DOHH2 (cell line): ENCODE results near the gene HAL.

Source experiments
- H3F3A ChIP-seq: fragments of 200-600 bp; sonication (generic), shearing (Covaris generic); 2 replicates; pipeline ENCODE4 v1.6.0; 2016; ENCODE audit warnings: antibody characterized with exemption, mild to moderate bottlenecking; ENCODE audit not compliant: control insufficient read depth, insufficient read depth
- H3K27ac ChIP-seq: fragments of 200-600 bp; sonication (generic); 2 replicates; pipeline ENCODE4 v1.5.1; 2014; ENCODE audit warnings: low read depth, mild to moderate bottlenecking, low read length, moderate library complexity
- H3K27me3 ChIP-seq: fragments of 200-600 bp; sonication (generic); 2 replicates; pipeline ENCODE4 v1.6.1; 2014; ENCODE audit warnings: mild to moderate bottlenecking, low read length, mixed read lengths; ENCODE audit not compliant: control insufficient read depth
- H3K36me3 ChIP-seq: fragments of 200-600 bp; sonication (generic); 2 replicates; pipeline ENCODE4 v1.6.1; 2014; ENCODE audit warnings: mild to moderate bottlenecking, low read length, moderate library complexity, mixed read lengths; ENCODE audit not compliant: control insufficient read depth
- H3K4me1 ChIP-seq: fragments of 200-600 bp; sonication (generic); 2 replicates; pipeline ENCODE4 v1.6.1; 2014; ENCODE audit warnings: mild to moderate bottlenecking, low read length, mixed read lengths; ENCODE audit not compliant: control insufficient read depth
- H3K4me2 ChIP-seq: fragments of 200-600 bp; sonication (generic); 2 replicates; pipeline ENCODE4 v1.6.0; 2014; ENCODE audit warnings: mild to moderate bottlenecking, low read length, moderate library complexity
- H3K4me3 ChIP-seq: fragments of 200-600 bp; sonication (generic); 2 replicates; pipeline ENCODE4 v1.5.1; 2014; ENCODE audit warnings: mild to moderate bottlenecking, low read length, mixed read lengths
- H3K79me2 ChIP-seq: fragments of 200-600 bp; sonication (generic); 2 replicates; pipeline ENCODE4 v1.6.1; 2014; ENCODE audit warnings: mild to moderate bottlenecking, low read length, mixed read lengths; ENCODE audit not compliant: control insufficient read depth
- H3K9me2 ChIP-seq: fragments of 200-600 bp; sonication (generic); replicated peaks from 2 replicates; pipeline ENCODE4 v1.6.1; 2014; ENCODE audit warnings: mild to moderate bottlenecking, low read length, mixed read lengths; ENCODE audit not compliant: control insufficient read depth
- H3K9me3 ChIP-seq: fragments of 200-600 bp; sonication (generic); 2 replicates; pipeline ENCODE4 v1.6.1; 2014; ENCODE audit warnings: antibody characterized with exemption, low read length, mixed read lengths; ENCODE audit not compliant: control insufficient read depth, insufficient read depth
- H4K20me1 ChIP-seq: fragments of 200-600 bp; sonication (generic); 2 replicates; pipeline ENCODE4 v1.6.0; 2014; ENCODE audit warnings: low read depth, mild to moderate bottlenecking, antibody characterized with exemption, low read length, moderate library complexity; ENCODE audit not compliant: control insufficient read depth, insufficient read depth
- CTCF ChIP-seq: fragments of 200-600 bp; sonication (generic); IDR thresholded peaks from one replicate; pipeline ENCODE4 v1.5.1; 2014; ENCODE audit warnings: antibody characterized with exemption, mild to moderate bottlenecking, low read depth, low read length; ENCODE audit not compliant: poor library complexity, severe bottlenecking
- EZH2phosphoT487 ChIP-seq: fragments of 200-600 bp; sonication (generic); IDR thresholded peaks from 2 replicates; pipeline ENCODE4 v1.6.1; 2017; ENCODE audit warnings: borderline replicate concordance, mild to moderate bottlenecking, antibody characterized with exemption, low read length, moderate library complexity, mixed read lengths

Gene HAL

GRCh38 chr12:95990136-95990535 is 6.0 kb downstream of the HAL start:
- no peaks in the 10 kb centered on the region for H3K9me3 ChIP-seq
- H4K20me1 ChIP-seq = no peaks in the 10 kb centered on the region
- no peak overlapping the region for H3K4me3 ChIP-seq
- no peaks in the 10 kb centered on the region for H3K9me2 ChIP-seq
- H3K27me3 ChIP-seq = no peaks in the 10 kb centered on the region
- H3K4me2 ChIP-seq = no peak overlapping the region
- no peaks in the 10 kb centered on the region for H3K79me2 ChIP-seq
- no peaks in the 10 kb centered on the region for H3K4me1 ChIP-seq
- no peak overlapping the region for H3K27ac ChIP-seq
- TF ChIP-seq EZH2phosphoT487 = no peak
- TF ChIP-seq CTCF = no peak
- no peaks in the 10 kb centered on the region for H3K36me3 ChIP-seq
- H3F3A ChIP-seq = no peaks in the 10 kb centered on the region

DNA sequence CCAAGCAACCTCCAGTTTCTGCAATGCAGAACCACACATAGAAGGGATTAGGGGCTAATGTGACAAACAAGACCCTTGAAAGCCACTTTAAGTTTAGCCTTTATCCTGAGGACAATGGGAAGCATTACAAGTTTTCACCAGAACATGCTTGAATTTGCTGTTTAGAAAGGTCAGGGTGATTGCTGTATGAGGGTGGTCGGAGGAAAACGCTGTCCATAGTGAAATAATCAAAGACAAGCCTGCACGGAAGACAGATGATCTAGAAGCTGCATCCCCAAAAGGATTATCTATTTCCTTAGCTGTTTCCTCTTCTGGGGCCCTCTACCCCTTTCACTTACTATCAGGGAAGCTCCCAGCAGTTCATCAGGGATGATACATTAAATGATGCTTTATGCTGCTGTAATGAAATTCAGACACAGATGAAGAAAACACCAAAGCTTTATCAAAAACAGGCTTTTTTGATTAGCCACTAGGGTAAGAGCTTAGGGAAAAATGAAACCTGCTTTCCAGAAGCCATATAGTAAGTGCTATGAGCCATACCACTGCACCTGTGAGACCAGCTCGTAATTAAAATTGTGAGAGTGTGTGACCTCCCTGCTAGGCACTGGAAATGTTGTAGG is 6.5 kb downstream of the HAL start:
- no peaks in the 10 kb centered on the region for H3K27me3 ChIP-seq
- no peak overlapping the region for H3K27ac ChIP-seq
- H3K79me2 ChIP-seq = no peaks in the 10 kb centered on the region
- no peaks in the 10 kb centered on the region for H3F3A ChIP-seq
- no peaks in the 10 kb centered on the region for H4K20me1 ChIP-seq
- H3K9me3 ChIP-seq = no peaks in the 10 kb centered on the region
- no peaks in the 10 kb centered on the region for H3K9me2 ChIP-seq
- H3K4me1 ChIP-seq = no peaks in the 10 kb centered on the region
- no peaks in the 10 kb centered on the region for H3K36me3 ChIP-seq
- H3K4me3 ChIP-seq = no peak overlapping the region
- no peak for TF ChIP-seq EZH2phosphoT487
- H3K4me2 ChIP-seq = no peak overlapping the region

DNA sequence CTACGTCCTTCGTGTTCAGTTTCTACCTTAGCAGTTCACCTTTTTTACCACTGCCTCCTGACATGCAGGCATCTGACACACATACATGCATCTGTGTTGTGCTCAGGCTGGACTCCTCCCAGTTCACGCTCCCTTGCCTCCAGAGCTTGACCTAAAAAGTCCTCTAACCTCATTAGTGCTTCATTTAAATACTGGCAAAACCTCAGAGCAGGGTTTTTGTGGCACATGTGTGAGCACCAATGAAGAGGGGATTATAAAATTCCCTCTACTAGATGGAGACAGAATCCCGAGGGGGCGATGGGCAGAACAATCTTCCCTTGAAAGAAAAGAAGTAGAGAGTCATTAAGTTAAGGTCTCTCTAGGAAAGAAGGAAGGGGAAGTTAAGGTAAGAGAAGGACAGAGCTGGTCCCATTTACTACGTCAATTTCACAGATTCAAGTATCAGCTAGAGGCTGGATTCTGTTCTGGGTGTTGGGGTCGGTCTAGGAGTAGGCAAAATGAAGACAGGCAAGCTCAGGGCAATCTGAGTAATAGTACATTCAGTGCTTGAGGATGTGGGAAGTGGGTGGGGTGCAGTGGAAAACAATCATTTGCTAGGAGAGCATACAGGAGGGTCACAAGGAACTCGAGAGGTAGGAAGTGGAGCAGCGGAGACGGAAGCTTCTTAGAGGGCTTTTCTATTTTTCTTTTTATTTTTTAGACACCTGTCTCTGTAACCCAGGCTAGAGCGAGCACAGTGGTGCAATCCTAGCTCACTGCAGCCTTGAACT is 7.5 kb downstream of the HAL start:
- Histone ChIP-seq H3K4me2 (no peak overlapping the region), H3K79me2 (no peaks in the 10 kb centered on the region), H3K9me2 (no peaks in the 10 kb centered on the region), H3K9me3 (no peaks in the 10 kb centered on the region), H3K4me1 (no peaks in the 10 kb centered on the region), H3K36me3 (no peaks in the 10 kb centered on the region), H4K20me1 (no peaks in the 10 kb centered on the region), H3K27me3 (no peaks in the 10 kb centered on the region), H3K4me3 (no peak overlapping the region), H3F3A (no peaks in the 10 kb centered on the region), H3K27ac (no peak overlapping the region)
- TF ChIP-seq EZH2phosphoT487 (no peak), CTCF (no peak)
